Keratinocyte (primary cell): ENCODE data around the gene NKX1-2. TPM values are rescaled to one million over a fixed set of nuclear protein-coding genes. Genes with fewer than 3 reads are reported as not detected.
A peak's percentile ranks its signal among the peaks of the same experiment; 100 is the strongest.

ENCODE experiments used
- DNase-seq: peaks from one replicate; pipeline ENCODE4 v3.0.0-alpha.2; 2011; ENCODE audit warnings: low read depth, missing footprints, low spot score
- FAIRE-seq: peaks from 2 replicates; lab custom pipeline; 2011; peaks lifted over from hg19 to GRCh38; lab: Jason Lieb, UNC
- H2AFZ ChIP-seq: 2 replicates; pipeline ENCODE4 v1.6.0; 2012; ENCODE audit warnings: low read length, control low read depth, inconsistent platforms; ENCODE audit not compliant: control insufficient read depth
- H3K27ac ChIP-seq: 2 replicates; pipeline ENCODE4 v1.5.1; 2011; ENCODE audit warnings: low read length; ENCODE audit not compliant: control insufficient read depth, insufficient read depth
- H3K27me3 ChIP-seq: 3 replicates; pipeline ENCODE4 v1.6.0; 2011; ENCODE audit warnings: low read length; ENCODE audit not compliant: control insufficient read depth, insufficient read depth; ENCODE audit errors: extremely low read depth
- H3K36me3 ChIP-seq, 2 experiments: 2 replicates in 1 of 2; 3 replicates in 1 of 2; pipeline ENCODE4 v1.5.1; 2011; ENCODE audit warnings: low read length in 2 of 2, mild to moderate bottlenecking in 1 of 2; ENCODE audit not compliant: control insufficient read depth in 2 of 2, insufficient read depth in 2 of 2; ENCODE audit errors: extremely low read depth in 1 of 2
- H3K4me1 ChIP-seq: 3 replicates; pipeline ENCODE4 v1.5.1; 2011; ENCODE audit warnings: low read length; ENCODE audit not compliant: control insufficient read depth, insufficient read depth; ENCODE audit errors: extremely low read depth
- H3K4me2 ChIP-seq: 3 replicates; pipeline ENCODE4 v1.6.0; 2011; ENCODE audit warnings: low read depth, low read length; ENCODE audit not compliant: control insufficient read depth, insufficient read depth; ENCODE audit errors: extremely low read depth
- H3K4me3 ChIP-seq, 3 experiments: fragments of 200-600 bp in 1 of 3; sonication (generic) in 1 of 3; 2 replicates in 2 of 3; 3 replicates in 1 of 3; pipeline ENCODE4 v1.5.1; 2011 to 2016; ENCODE audit warnings: low read length in 3 of 3, mild to moderate bottlenecking in 3 of 3, control low read depth in 2 of 3, inconsistent platforms in 1 of 3, low read depth in 1 of 3, mixed read lengths in 1 of 3, mixed run types in 1 of 3, moderate library complexity in 1 of 3; ENCODE audit not compliant: control insufficient read depth in 2 of 3, insufficient read depth in 2 of 3; ENCODE audit errors: extremely low read depth in 1 of 3
- H3K79me2 ChIP-seq: 2 replicates; pipeline ENCODE4 v1.6.0; 2012; ENCODE audit warnings: low read length; ENCODE audit not compliant: control insufficient read depth, insufficient read depth
- H3K9ac ChIP-seq: 3 replicates; pipeline ENCODE4 v1.6.0; 2011; ENCODE audit warnings: low read length; ENCODE audit not compliant: control insufficient read depth, insufficient read depth; ENCODE audit errors: extremely low read depth
- H3K9me1 ChIP-seq: 3 replicates; pipeline ENCODE4 v1.6.0; 2011; ENCODE audit warnings: low read length; ENCODE audit not compliant: control insufficient read depth, insufficient read depth; ENCODE audit errors: extremely low read depth
- H3K9me3 ChIP-seq: 2 replicates; pipeline ENCODE4 v1.5.1; 2012; ENCODE audit warnings: low read depth, low read length; ENCODE audit not compliant: control insufficient read depth
- H4K20me1 ChIP-seq: 3 replicates; pipeline ENCODE4 v1.6.0; 2011; ENCODE audit warnings: low read length; ENCODE audit not compliant: control insufficient read depth, insufficient read depth; ENCODE audit errors: extremely low read depth
- EZH2 ChIP-seq: IDR thresholded peaks from one replicate; pipeline ENCODE4 v1.6.1; 2012; ENCODE audit warnings: inconsistent platforms, mild to moderate bottlenecking, low read length, moderate library complexity
- dilution Hi-C: fragments of 300-500 bp; cut with MboI; formaldehyde crosslinking; loops from one replicate; pipeline ENCODE4 v1.7.0; 2020; ENCODE audit warnings: low sequenced_read_pairs; ENCODE audit not compliant: extremely low pct_ligation_motif_present
- polyA plus RNA-seq, 5 experiments: library from polyadenylated mRNA; depleted of rRNA in 3 of 5; stranded (reverse) in 3 of 5; stranded (forward) in 1 of 5; unstranded in 1 of 5; fragments of >200 nt; gene quantifications; 1 replicate in 1 of 5; 2 replicates in 3 of 5; 3 replicates in 1 of 5; pipeline versions ENCODE4 v1.2.1 to v1.2.3, GENCODE V29; 2011 to 2012; ENCODE audit warnings: missing spikeins in 2 of 5, low read depth in 1 of 5, low replicate concordance in 1 of 5
- TF ChIP-seq, protein P1 (sequence below), 3 experiments: IDR thresholded peaks in 1 of 3; conservative IDR thresholded peaks in 1 of 3; optimal IDR thresholded peaks in 1 of 3; 2 replicates in 2 of 3; 3 replicates in 1 of 3; pipeline versions ENCODE3 to v1.5.1; 2011; ENCODE audit warnings: low read length in 3 of 3, mild to moderate bottlenecking in 3 of 3, moderate library complexity in 2 of 3, control low read depth in 1 of 3, inconsistent platforms in 1 of 3; ENCODE audit not compliant: insufficient read depth in 2 of 3; ENCODE audit errors: extremely low read depth in 1 of 3

The NKX1-2 gene
- polyA plus RNA-seq, 1 donor (not counting 4 experiments of a cell fraction or from before 2014, with no cell fraction given), result 1.9 TPM

DNA sequence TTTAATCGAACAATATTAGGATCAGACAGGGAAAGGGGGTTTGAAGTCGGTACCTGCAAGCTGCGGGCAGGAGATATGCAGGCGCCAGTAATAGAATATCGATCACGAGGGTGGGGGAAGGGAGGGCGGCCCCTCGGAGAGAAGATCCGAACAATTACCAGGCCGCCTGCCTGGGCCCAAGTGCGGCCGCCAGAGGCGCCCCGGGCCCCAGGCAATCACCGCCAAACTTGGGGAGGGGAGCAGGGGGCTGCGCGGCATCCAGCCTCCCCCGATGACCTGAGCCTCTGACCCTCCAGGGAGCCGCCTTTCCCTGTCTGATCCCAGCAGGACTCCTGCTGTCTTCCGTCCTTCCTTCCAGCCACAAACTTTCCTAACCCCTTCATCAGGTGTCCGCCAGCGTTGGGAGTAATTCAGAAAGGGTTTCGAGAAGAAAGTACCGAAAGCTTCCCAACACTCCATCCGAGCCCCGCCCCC is 1.1 kb downstream of the NKX1-2 start:
- dilution Hi-C loops, result no loop called here
- Histone ChIP-seq H3K4me3 (peak overlapping the region; percentile 46 to 67 (median 57)), H3K9me1 (no peaks in the 10 kb centered on the region), H3K9ac (no peak overlapping the region), H3K27ac (no peak overlapping the region), H3K79me2 (no peaks in the 10 kb centered on the region), H3K4me2 (peak overlapping the region; percentile 90), H3K4me1 (peaks cover 10% of the 10 kb centered on the region), H2AFZ (no peak overlapping the region), H4K20me1 (no peaks in the 10 kb centered on the region), H3K9me3 (no peaks in the 10 kb centered on the region), H3K27me3 (peaks cover 14% of the 10 kb centered on the region), H3K36me3 (no peaks in the 10 kb centered on the region)
- no peak for FAIRE-seq
- DNase-seq, result no peak
- TF ChIP-seq, protein P1, sequence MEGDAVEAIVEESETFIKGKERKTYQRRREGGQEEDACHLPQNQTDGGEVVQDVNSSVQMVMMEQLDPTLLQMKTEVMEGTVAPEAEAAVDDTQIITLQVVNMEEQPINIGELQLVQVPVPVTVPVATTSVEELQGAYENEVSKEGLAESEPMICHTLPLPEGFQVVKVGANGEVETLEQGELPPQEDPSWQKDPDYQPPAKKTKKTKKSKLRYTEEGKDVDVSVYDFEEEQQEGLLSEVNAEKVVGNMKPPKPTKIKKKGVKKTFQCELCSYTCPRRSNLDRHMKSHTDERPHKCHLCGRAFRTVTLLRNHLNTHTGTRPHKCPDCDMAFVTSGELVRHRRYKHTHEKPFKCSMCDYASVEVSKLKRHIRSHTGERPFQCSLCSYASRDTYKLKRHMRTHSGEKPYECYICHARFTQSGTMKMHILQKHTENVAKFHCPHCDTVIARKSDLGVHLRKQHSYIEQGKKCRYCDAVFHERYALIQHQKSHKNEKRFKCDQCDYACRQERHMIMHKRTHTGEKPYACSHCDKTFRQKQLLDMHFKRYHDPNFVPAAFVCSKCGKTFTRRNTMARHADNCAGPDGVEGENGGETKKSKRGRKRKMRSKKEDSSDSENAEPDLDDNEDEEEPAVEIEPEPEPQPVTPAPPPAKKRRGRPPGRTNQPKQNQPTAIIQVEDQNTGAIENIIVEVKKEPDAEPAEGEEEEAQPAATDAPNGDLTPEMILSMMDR (optimal IDR thresholded peaks at IDR 0.05 in 1 of 3, IDR thresholded peaks at IDR 0.05 in 1 of 3, conservative IDR thresholded peaks at IDR 0.05 in 1 of 3; ENCODE audit: extremely low read depth in 1 of 3, insufficient read depth in 2 of 3, low read length in 3 of 3), result no peak
- no peak for TF ChIP-seq EZH2

DNA sequence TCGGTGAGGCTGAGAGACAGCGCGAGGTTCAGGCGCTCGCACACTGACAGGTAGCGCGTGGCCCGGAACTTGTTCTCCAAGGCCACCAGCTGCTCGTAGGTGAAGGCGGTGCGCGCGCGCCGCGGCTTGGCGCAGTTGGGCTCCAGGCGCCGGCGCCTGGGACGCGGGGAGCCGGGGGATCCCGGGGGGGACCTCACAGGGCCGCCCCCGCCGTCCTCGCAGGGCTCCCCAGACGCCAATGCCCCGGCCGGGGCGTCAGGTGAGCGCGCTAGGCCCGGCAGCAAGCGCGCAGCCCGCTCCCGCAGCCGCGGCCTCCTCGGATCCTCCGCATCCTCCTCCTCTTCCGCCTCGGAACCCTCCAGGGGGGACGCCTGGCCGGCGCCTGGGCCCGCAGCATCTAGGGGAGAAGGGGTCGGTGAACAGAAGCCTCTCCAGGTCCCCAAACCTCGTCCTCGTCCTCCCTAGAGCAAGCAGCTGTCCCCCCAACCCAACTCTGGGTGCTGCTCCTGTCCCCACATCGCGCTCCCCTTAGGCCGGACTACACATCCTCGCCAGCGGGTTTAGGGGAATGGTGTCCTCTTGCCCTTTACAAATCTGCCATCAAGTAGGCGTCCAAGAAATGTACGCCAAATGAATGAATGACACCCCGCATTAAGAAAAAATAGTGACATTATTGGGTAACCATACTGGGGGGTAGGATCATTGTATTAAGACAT is 1.9 kb downstream of the NKX1-2 start:
- H3K4me2 ChIP-seq, result peak overlapping the region; percentile 45
- H2AFZ ChIP-seq, result no peak overlapping the region
- H3K9me1 ChIP-seq, result no peaks in the 10 kb centered on the region
- H3K36me3 ChIP-seq, result no peaks in the 10 kb centered on the region
- no peak overlapping the region for H3K9ac ChIP-seq
- H4K20me1 ChIP-seq, result no peaks in the 10 kb centered on the region
- dilution Hi-C loops, result no loop called here
- no peaks in the 10 kb centered on the region for H3K79me2 ChIP-seq
- no peak overlapping the region for H3K4me3 ChIP-seq
- FAIRE-seq (no peak), DNase-seq (no peak)
- H3K27me3 ChIP-seq, result peaks cover 14% of the 10 kb centered on the region
- H3K9me3 ChIP-seq, result no peaks in the 10 kb centered on the region
- no peak overlapping the region for H3K27ac ChIP-seq
- TF ChIP-seq EZH2, result no peak
- TF ChIP-seq, protein P1 (optimal IDR thresholded peaks at IDR 0.05 in 1 of 3, IDR thresholded peaks at IDR 0.05 in 1 of 3, conservative IDR thresholded peaks at IDR 0.05 in 1 of 3; ENCODE audit: extremely low read depth in 1 of 3, insufficient read depth in 2 of 3, low read length in 3 of 3), result no peak
- H3K4me1 ChIP-seq, result peaks cover 10% of the 10 kb centered on the region
